GM19324 (cell line): ENCODE measurements around the gene NOL12.

ENCODE experiments used
- ATAC-seq: cut with Tn5 transposase; IDR thresholded peaks from one replicate; pipeline ENCODE4 v1.9.1; 2021; ENCODE audit warnings: mild to moderate bottlenecking, moderate library complexity; ENCODE audit not compliant: unreplicated experiment, low FRiP score

NOL12 gene

DNA sequence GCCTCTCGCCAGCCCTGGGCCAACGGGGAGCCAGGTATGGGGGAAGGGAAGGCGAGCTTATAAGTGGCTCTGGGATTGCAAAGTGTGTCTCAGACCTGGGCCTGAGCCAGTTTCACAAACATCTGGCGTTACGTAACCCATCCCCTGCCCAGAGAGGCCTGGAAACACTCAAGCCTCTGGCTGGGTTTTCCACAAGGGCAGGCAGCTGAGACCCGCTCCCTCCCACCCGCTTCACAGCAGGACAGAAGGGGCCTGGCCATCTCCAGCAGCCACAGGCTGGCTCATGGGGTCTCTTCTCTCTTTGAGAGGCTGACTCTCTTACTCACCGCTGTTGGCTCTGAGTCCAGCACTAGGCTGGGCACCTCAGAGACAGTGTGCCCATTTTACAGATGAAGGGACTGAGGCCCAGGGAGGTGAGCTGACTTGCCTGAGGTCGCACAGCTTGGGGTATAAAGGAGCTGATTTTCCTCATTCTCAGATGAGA, 55.2 kb downstream of the NOL12 start:
- ATAC-seq, result no peak

DNA sequence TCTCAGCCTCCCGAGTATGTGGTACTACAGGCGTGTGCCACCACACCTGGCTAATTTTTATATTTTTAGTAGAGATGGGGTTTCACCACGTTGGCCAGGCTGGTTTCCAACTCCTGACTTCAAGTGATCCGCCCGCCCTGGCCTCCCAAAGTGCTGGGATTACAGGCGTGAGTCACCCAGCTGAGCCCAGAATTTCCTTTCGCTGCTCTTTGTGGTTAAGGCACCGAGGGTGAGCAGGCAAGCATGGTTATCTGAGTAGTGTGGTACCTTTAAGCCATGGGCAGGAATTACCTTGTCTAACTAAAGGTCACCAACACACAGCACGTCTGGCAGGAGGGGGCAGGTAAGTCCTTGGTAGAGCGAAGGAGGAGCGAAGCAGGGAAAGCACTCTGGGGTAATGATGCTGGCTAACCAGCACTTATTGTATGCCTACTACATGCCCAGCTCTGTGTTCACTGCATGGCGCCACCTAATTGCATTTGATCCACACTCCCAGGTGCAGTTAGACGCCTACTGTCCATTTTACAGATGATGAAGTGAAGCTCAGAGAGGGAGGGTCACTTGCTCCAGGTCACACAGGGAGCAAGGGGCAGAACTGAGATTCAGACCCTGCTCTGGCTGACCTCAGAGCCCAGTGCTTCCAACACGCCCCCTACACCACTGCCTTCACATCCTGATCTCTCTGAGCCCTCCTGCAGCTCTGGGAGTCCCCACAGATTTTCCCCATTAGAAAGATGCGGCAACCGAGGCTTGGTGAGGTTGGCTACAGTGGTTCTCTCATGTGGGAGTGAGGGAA, 56.4 kb downstream of the NOL12 start:
- ATAC-seq, result no peak
